ENCODE measurements around the gene NSDHL.

DNA sequence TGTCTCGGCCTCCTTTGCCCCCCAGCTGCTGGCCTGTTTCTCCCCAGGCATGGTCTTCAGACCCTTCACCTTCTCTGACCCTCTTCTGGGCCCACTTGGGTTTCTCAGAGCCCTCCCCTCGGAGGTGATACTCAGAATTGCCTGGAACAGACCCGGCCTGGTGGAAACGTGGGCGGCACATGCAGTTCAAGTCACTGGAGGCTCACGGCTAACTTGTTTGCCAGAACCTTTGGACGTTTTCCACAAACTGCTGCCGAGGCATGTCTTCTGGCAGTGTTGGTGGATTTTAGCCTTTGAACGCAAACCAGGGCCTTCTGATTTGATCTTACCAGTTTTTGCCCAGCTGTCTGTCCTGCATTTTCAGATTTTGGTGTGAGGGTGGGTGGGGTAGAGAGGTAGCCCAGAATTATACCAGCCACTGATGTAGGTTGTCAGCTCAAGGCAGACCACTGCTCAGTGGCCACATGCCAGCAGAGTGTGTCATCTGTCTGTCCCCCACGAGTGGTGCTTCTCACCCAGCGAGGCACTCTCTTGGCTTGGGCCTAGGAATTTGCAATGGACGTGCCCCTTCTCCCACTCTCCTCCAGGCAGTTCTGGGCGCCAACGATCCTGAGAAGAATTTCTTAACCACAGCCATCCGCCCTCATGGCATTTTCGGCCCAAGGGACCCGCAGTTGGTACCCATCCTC lies 34.5 kb downstream of the NSDHL start:
- TF ChIP-seq RAD21 (IDR thresholded peaks at IDR 0.05; ENCODE audit: low read depth): no peak
- TF ChIP-seq, protein P1, sequence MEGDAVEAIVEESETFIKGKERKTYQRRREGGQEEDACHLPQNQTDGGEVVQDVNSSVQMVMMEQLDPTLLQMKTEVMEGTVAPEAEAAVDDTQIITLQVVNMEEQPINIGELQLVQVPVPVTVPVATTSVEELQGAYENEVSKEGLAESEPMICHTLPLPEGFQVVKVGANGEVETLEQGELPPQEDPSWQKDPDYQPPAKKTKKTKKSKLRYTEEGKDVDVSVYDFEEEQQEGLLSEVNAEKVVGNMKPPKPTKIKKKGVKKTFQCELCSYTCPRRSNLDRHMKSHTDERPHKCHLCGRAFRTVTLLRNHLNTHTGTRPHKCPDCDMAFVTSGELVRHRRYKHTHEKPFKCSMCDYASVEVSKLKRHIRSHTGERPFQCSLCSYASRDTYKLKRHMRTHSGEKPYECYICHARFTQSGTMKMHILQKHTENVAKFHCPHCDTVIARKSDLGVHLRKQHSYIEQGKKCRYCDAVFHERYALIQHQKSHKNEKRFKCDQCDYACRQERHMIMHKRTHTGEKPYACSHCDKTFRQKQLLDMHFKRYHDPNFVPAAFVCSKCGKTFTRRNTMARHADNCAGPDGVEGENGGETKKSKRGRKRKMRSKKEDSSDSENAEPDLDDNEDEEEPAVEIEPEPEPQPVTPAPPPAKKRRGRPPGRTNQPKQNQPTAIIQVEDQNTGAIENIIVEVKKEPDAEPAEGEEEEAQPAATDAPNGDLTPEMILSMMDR (IDR thresholded peaks at IDR 0.05 in 2 of 3, conservative IDR thresholded peaks at IDR 0.05 in 1 of 3; ENCODE audit: borderline replicate concordance in 1 of 3, insufficient read depth in 1 of 3, low read depth in 2 of 3, low read length in 2 of 3): no peak
